ENCODE measurements around the gene MAGI2. TPM values are rescaled to one million over a fixed set of nuclear protein-coding genes. Genes with fewer than 3 reads are reported as not detected.

Gene MAGI2
- total RNA-seq, 2 donors from 2014 or later, result 10.3 to 19.2 TPM

GRCh38 chr7:78368771-78369170 is 1084.7 kb downstream of the MAGI2 start:
- no peaks in the 10 kb centered on the region for H3K36me3 ChIP-seq (ENCODE audit: control insufficient read depth, insufficient read depth, low read length)
- H3K27me3 Mint-ChIP-seq (ENCODE audit: insufficient read depth), result no peaks in the 10 kb centered on the region
- WGBS, 2 experiments (ENCODE audit: insufficient coverage in 1 of 2, insufficient read length in 1 of 2), result 91% methylated on average over 2 of the region's 2 CpGs; no CpG with 5 or more reads in 1 of the 2 experiments

DNA sequence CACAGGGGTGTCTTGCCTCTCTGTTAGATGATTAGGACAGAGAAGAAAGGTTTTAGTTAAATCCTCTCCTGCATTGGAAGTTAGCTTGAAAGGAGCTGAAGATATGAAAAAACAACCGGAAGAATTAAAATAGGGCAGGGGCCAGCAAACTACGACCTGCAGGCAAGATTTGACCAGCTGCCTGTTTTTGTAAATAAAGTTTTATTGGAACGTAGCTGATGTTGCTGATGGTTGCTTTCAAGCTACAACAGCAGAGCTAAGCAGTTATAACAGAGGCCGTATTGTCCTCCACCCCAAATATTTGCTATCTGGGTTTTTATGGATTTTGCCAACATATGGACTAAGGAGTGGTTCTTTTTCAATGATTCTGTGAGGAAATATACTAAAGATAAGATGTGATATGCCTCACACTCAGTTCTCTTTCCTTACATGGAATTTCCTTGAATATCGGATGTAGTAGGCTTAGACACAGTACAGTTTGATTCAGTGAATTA is 1086.1 kb downstream of the MAGI2 start:
- Histone ChIP-seq H3K9me3 (ENCODE audit: control insufficient read depth, low read length) (no peaks in the 10 kb centered on the region), H3K4me3 (ENCODE audit: low read length) (no peak overlapping the region), H3K4me1 (ENCODE audit: control insufficient read depth, insufficient read depth, low read length) (no peaks in the 10 kb centered on the region), H3K36me3 (ENCODE audit: control insufficient read depth, insufficient read depth, low read length) (no peaks in the 10 kb centered on the region), H3K27ac (ENCODE audit: low read depth, low read length) (no peak overlapping the region), H3K27me3 (ENCODE audit: control insufficient read depth, insufficient read depth, low read length, poor library complexity, severe bottlenecking) (no peaks in the 10 kb centered on the region), H3K9ac (ENCODE audit: extremely low read depth, low read length, poor library complexity, severe bottlenecking) (no peak overlapping the region)
- no peak overlapping the region for H3K4me3 Mint-ChIP-seq
- no peak for TF ChIP-seq CTCF (conservative IDR thresholded peaks at IDR 0.05)
- H3K27ac Mint-ChIP-seq, result no peak overlapping the region
- peaks cover 4% of the 10 kb centered on the region for H3K4me1 Mint-ChIP-seq
- H3K27me3 Mint-ChIP-seq (ENCODE audit: insufficient read depth), result no peaks in the 10 kb centered on the region
- H3K9me3 Mint-ChIP-seq, result no peaks in the 10 kb centered on the region
- no peaks in the 10 kb centered on the region for H3K36me3 Mint-ChIP-seq (ENCODE audit: low read depth)
- WGBS, 2 experiments (ENCODE audit: insufficient coverage in 1 of 2, insufficient read length in 1 of 2), result 95 to 96% methylated on average over 3 to 5 of the region's 5 CpGs
- DNase-seq, result no peak

More at GRCh38 chr7:78368771-78369170, 1084.7 kb downstream of the MAGI2 start:
- Mint-ChIP-seq H3K9me3 (no peaks in the 10 kb centered on the region), H3K4me1 (peaks cover 4% of the 10 kb centered on the region), H3K27ac (no peak overlapping the region), H3K4me3 (no peak overlapping the region), H3K36me3 (ENCODE audit: low read depth) (no peaks in the 10 kb centered on the region)
- Histone ChIP-seq H3K4me3 (ENCODE audit: low read length) (no peak overlapping the region), H3K27ac (ENCODE audit: low read depth, low read length) (no peak overlapping the region), H3K9me3 (ENCODE audit: control insufficient read depth, low read length) (no peaks in the 10 kb centered on the region), H3K27me3 (ENCODE audit: control insufficient read depth, insufficient read depth, low read length, poor library complexity, severe bottlenecking) (no peaks in the 10 kb centered on the region), H3K4me1 (ENCODE audit: control insufficient read depth, insufficient read depth, low read length) (no peaks in the 10 kb centered on the region), H3K9ac (ENCODE audit: extremely low read depth, low read length, poor library complexity, severe bottlenecking) (no peak overlapping the region)
- no peak for TF ChIP-seq CTCF (conservative IDR thresholded peaks at IDR 0.05)
- no peak for DNase-seq

DNA sequence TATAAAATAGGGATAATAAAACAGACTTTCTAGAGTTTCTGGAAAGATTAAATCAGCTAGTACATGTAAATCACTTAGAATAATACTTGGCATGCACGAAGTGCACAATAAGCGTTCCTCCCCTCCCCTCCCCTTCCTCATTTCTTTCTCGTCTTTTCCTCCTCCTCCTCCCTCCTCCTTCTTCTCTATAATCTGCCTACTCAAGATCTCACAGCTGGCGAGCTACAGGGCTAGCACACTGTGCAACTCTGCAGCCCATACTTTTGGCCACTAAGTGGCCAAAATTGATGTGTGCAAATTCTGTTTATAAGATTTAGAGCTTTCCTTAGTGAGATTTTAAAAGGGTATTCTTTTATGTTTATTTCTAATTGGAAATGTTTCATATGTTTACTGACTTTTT is 1089.6 kb downstream of the MAGI2 start:
- no peaks in the 10 kb centered on the region for H3K9me3 ChIP-seq (ENCODE audit: control insufficient read depth, low read length)
- Mint-ChIP-seq H3K9me3 (no peaks in the 10 kb centered on the region), H3K4me3 (no peak overlapping the region), H3K27ac (no peak overlapping the region), H3K4me1 (peaks cover 4% of the 10 kb centered on the region), H3K27me3 (ENCODE audit: insufficient read depth) (no peaks in the 10 kb centered on the region), H3K36me3 (ENCODE audit: low read depth) (no peaks in the 10 kb centered on the region)
- no peak overlapping the region for H3K27ac ChIP-seq (ENCODE audit: low read depth, low read length)
- H3K4me1 ChIP-seq (ENCODE audit: control insufficient read depth, insufficient read depth, low read length), result no peaks in the 10 kb centered on the region
- no peaks in the 10 kb centered on the region for H3K27me3 ChIP-seq (ENCODE audit: control insufficient read depth, insufficient read depth, low read length, poor library complexity, severe bottlenecking)
- H3K36me3 ChIP-seq (ENCODE audit: control insufficient read depth, insufficient read depth, low read length), result no peaks in the 10 kb centered on the region
- H3K4me3 ChIP-seq (ENCODE audit: low read length), result no peak overlapping the region
- no peak for DNase-seq
- TF ChIP-seq CTCF (conservative IDR thresholded peaks at IDR 0.05), result peak; percentile 36
- H3K9ac ChIP-seq (ENCODE audit: extremely low read depth, low read length, poor library complexity, severe bottlenecking), result no peak overlapping the region
- WGBS, 2 experiments (ENCODE audit: insufficient coverage in 1 of 2, insufficient read length in 1 of 2), result 94% methylated on average over 4 of the region's 4 CpGs; no CpG with 5 or more reads in 1 of the 2 experiments
